ENCODE measurements around the gene RAD17. TPM values are rescaled to one million over a fixed set of nuclear protein-coding genes. Genes with fewer than 3 reads are reported as not detected.

The RAD17 gene
- total and polyA plus RNA-seq, 2 experiments from 2014 or later: 15.8 to 21.7 TPM

GRCh38 chr5:69372394-69372793 is 2.8 kb downstream of the RAD17 start:
- Histone ChIP-seq H3K9me2 (ENCODE audit: insufficient read depth) (no peaks in the 10 kb centered on the region), H3K79me2 (ENCODE audit: insufficient read depth) (peaks cover 50% of the 10 kb centered on the region), H3K36me3 (ENCODE audit: low read depth) (peaks cover 21% of the 10 kb centered on the region; the same call in 1 of the 2 replicates), H3K4me3 (no peak overlapping the region), H3F3A (ENCODE audit: insufficient read depth) (no peaks in the 10 kb centered on the region), H4K20me1 (ENCODE audit: insufficient read depth) (no peaks in the 10 kb centered on the region), H2AFZ (no peak overlapping the region), H3K4me2 (ENCODE audit: unreplicated experiment) (peak overlapping the region; percentile 93), H3K4me1 (ENCODE audit: insufficient read depth) (peaks cover 21% of the 10 kb centered on the region), H3K27ac (no peak overlapping the region), H3K27me3 (replicated peaks; ENCODE audit: insufficient read depth) (no peaks in the 10 kb centered on the region), H3K9ac (no peak overlapping the region), H3K9me3 (ENCODE audit: low read depth) (no peaks in the 10 kb centered on the region)
- TF ChIP-seq EZH2 (IDR thresholded peaks at IDR 0.05; ENCODE audit: insufficient read depth, poor library complexity, severe bottlenecking): no peak
- TF ChIP-seq EZH2phosphoT487 (IDR thresholded peaks at IDR 0.05; ENCODE audit: insufficient read depth, low read depth): no peak
- in situ Hi-C loops (cut with MboI): no loop called here
- 90 to 91% methylated on average over 5 of the region's 5 CpGs for WGBS, 2 experiments (ENCODE audit: low coverage in 1 of 2, low lambda C conversion rate in 2 of 2, missing lambda C conversion rate in 2 of 2)
- DNase-seq: no peak

- H3K27ac ChIP-seq: no peak overlapping the region
- no peaks in the 10 kb centered on the region for H3K27me3 ChIP-seq (replicated peaks; ENCODE audit: insufficient read depth)
- no peak overlapping the region for H3K9ac ChIP-seq
- no peaks in the 10 kb centered on the region for H3F3A ChIP-seq (ENCODE audit: insufficient read depth)
- DNase-seq: no peak
- no peaks in the 10 kb centered on the region for H3K9me2 ChIP-seq (ENCODE audit: insufficient read depth)
- H3K9me3 ChIP-seq (ENCODE audit: low read depth): no peaks in the 10 kb centered on the region
- no peak for TF ChIP-seq EZH2phosphoT487 (IDR thresholded peaks at IDR 0.05; ENCODE audit: insufficient read depth, low read depth)
- no peak for TF ChIP-seq EZH2 (IDR thresholded peaks at IDR 0.05; ENCODE audit: insufficient read depth, poor library complexity, severe bottlenecking)
- 95 to 97% methylated on average over 4 of the region's 4 CpGs for WGBS, 2 experiments (ENCODE audit: low coverage in 1 of 2, low lambda C conversion rate in 2 of 2, missing lambda C conversion rate in 2 of 2)
- H4K20me1 ChIP-seq (ENCODE audit: insufficient read depth): no peaks in the 10 kb centered on the region
- no peak overlapping the region for H2AFZ ChIP-seq
- in situ Hi-C loops (cut with MboI): no loop called here
- peaks cover 32% of the 10 kb centered on the region for H3K79me2 ChIP-seq (ENCODE audit: insufficient read depth)
- no peak overlapping the region for H3K4me2 ChIP-seq (ENCODE audit: unreplicated experiment)
- H3K4me3 ChIP-seq: no peak overlapping the region
- peaks cover 24% of the 10 kb centered on the region for H3K36me3 ChIP-seq (ENCODE audit: low read depth)
- H3K4me1 ChIP-seq (ENCODE audit: insufficient read depth): peaks cover 13% of the 10 kb centered on the region; the same call in 1 of the 2 replicates
Measured at GRCh38 chr5:69374911-69375446, 5.4 kb downstream of the RAD17 start.

GRCh38 chr5:69378376-69378775 is 8.8 kb downstream of the RAD17 start:
- no peaks in the 10 kb centered on the region for H3K27me3 ChIP-seq (replicated peaks; ENCODE audit: insufficient read depth)
- TF ChIP-seq EZH2 (IDR thresholded peaks at IDR 0.05; ENCODE audit: insufficient read depth, poor library complexity, severe bottlenecking) (no peak), EZH2phosphoT487 (IDR thresholded peaks at IDR 0.05; ENCODE audit: insufficient read depth, low read depth) (no peak)
- no peak overlapping the region for H3K4me3 ChIP-seq
- no peak overlapping the region for H3K27ac ChIP-seq
- peaks cover 29% of the 10 kb centered on the region for H3K36me3 ChIP-seq (ENCODE audit: low read depth)
- H2AFZ ChIP-seq: no peak overlapping the region
- H3K4me2 ChIP-seq (ENCODE audit: unreplicated experiment): no peak overlapping the region
- in situ Hi-C loops (cut with MboI): no loop called here
- DNase-seq: no peak
- no peaks in the 10 kb centered on the region; the same call in 1 of the 2 replicates for H3K79me2 ChIP-seq (ENCODE audit: insufficient read depth)
- no peaks in the 10 kb centered on the region for H4K20me1 ChIP-seq (ENCODE audit: insufficient read depth)
- no peaks in the 10 kb centered on the region for H3K9me2 ChIP-seq (ENCODE audit: insufficient read depth)
- no peaks in the 10 kb centered on the region for H3F3A ChIP-seq (ENCODE audit: insufficient read depth)
- no peaks in the 10 kb centered on the region for H3K9me3 ChIP-seq (ENCODE audit: low read depth)
- H3K4me1 ChIP-seq (ENCODE audit: insufficient read depth): no peaks in the 10 kb centered on the region
- H3K9ac ChIP-seq: no peak overlapping the region

- no peaks in the 10 kb centered on the region for H3K9me2 ChIP-seq (ENCODE audit: insufficient read depth)
- no peaks in the 10 kb centered on the region for H3K27me3 ChIP-seq (replicated peaks; ENCODE audit: insufficient read depth)
- H3F3A ChIP-seq (ENCODE audit: insufficient read depth): no peaks in the 10 kb centered on the region
- 90 to 91% methylated on average over 15 of the region's 15 CpGs for WGBS, 2 experiments (ENCODE audit: low coverage in 1 of 2, low lambda C conversion rate in 2 of 2, missing lambda C conversion rate in 2 of 2)
- in situ Hi-C loops (cut with MboI): no loop called here
- DNase-seq: no peak
- H3K4me2 ChIP-seq (ENCODE audit: unreplicated experiment): no peak overlapping the region
- H4K20me1 ChIP-seq (ENCODE audit: insufficient read depth): no peaks in the 10 kb centered on the region
- no peaks in the 10 kb centered on the region for H3K9me3 ChIP-seq (ENCODE audit: low read depth)
- TF ChIP-seq EZH2phosphoT487 (IDR thresholded peaks at IDR 0.05; ENCODE audit: insufficient read depth, low read depth): no peak
- TF ChIP-seq EZH2 (IDR thresholded peaks at IDR 0.05; ENCODE audit: insufficient read depth, poor library complexity, severe bottlenecking): no peak
- no peak overlapping the region for H3K9ac ChIP-seq
- H2AFZ ChIP-seq: no peak overlapping the region
- H3K36me3 ChIP-seq (ENCODE audit: low read depth): peaks cover 35% of the 10 kb centered on the region
- H3K4me1 ChIP-seq (ENCODE audit: insufficient read depth): no peaks in the 10 kb centered on the region
- no peak overlapping the region for H3K27ac ChIP-seq
- no peaks in the 10 kb centered on the region for H3K79me2 ChIP-seq (ENCODE audit: insufficient read depth)
- H3K4me3 ChIP-seq: no peak overlapping the region
Measured at GRCh38 chr5:69404659-69405330, 35.2 kb downstream of the RAD17 start.

Measured in GM23248 (cell line).